ENCODE measurements around the gene SMYD3.

DNA sequence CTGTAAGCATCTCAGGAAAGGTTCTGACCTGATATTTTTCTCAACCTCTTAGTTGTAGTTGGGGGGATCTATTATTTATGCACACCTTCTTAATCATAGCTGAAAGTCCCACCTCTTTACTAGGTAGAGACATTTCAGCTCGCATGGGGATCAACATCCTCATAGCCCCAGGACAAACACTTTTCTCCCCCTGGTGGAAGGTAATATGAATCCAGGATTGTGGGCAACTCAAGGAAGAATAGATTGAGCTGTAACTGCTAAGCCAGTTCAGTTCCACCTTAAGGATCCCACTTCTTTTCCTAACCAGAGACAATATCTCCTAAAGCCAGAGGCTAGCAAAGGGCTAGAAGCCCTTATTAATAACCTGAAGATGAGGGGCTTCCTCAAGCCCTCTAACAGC, 25.4 kb upstream of the SMYD3 start:
- TF ChIP-seq, protein P1, sequence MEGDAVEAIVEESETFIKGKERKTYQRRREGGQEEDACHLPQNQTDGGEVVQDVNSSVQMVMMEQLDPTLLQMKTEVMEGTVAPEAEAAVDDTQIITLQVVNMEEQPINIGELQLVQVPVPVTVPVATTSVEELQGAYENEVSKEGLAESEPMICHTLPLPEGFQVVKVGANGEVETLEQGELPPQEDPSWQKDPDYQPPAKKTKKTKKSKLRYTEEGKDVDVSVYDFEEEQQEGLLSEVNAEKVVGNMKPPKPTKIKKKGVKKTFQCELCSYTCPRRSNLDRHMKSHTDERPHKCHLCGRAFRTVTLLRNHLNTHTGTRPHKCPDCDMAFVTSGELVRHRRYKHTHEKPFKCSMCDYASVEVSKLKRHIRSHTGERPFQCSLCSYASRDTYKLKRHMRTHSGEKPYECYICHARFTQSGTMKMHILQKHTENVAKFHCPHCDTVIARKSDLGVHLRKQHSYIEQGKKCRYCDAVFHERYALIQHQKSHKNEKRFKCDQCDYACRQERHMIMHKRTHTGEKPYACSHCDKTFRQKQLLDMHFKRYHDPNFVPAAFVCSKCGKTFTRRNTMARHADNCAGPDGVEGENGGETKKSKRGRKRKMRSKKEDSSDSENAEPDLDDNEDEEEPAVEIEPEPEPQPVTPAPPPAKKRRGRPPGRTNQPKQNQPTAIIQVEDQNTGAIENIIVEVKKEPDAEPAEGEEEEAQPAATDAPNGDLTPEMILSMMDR (conservative IDR thresholded peaks at IDR 0.05; ENCODE audit: low read length) = peak; percentile 24; the same call in 1 of the 2 replicates
- TF ChIP-seq EZH2phosphoT487 (IDR thresholded peaks at IDR 0.05; ENCODE audit: borderline replicate concordance) = no peak

Measured in Loucy (cell line).